GM12872 (cell line): ENCODE data around the gene CD79B.
"Not testable (repeated sequence)": the region's sequence is repeated elsewhere in the genome, so short reads cannot be mapped to it uniquely, and the experiment has no call there.

ENCODE experiments used
- TF ChIP-seq, protein P1 (sequence below): IDR thresholded peaks from 3 replicates; pipeline ENCODE4 v1.5.1; 2011; ENCODE audit warnings: low read depth, mild to moderate bottlenecking, low read length, moderate library complexity; ENCODE audit not compliant: insufficient read depth

Gene CD79B

DNA sequence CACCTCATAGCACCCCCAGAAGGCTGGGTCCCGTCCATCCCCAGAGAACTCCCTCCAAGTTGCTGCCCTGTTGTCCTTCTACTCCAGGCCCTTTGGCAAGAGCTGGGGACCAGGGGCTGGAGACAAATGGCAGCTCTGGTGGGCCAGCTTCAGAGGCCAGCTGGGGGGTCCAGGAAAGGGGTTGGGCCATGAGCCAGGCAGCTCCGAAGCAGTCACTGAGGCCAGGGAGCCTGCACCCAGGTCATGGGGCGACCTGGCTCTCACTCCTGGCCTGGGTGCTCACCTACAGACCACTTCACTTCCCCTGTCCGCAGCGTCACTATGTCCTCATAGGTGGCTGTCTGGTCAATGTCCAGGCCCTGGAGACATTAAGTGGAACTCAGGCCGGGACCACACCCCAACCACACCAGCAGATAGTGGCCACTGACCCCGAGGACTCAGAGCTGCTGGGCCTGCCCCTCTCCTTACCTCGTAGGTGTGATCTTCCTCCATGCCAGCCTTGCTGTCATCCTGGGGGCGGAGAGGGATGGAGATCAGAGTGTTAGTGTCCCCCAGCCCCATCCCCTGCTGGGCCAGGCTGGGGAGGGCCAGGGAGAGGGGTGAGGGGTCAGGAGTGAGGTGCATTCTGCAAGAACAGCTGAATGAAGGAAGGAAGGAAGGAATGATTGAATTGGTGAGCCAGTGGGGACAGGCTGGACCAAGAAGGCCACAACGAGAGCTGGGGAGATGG lies 3.0 kb downstream of the CD79B start:
- TF ChIP-seq, protein P1, sequence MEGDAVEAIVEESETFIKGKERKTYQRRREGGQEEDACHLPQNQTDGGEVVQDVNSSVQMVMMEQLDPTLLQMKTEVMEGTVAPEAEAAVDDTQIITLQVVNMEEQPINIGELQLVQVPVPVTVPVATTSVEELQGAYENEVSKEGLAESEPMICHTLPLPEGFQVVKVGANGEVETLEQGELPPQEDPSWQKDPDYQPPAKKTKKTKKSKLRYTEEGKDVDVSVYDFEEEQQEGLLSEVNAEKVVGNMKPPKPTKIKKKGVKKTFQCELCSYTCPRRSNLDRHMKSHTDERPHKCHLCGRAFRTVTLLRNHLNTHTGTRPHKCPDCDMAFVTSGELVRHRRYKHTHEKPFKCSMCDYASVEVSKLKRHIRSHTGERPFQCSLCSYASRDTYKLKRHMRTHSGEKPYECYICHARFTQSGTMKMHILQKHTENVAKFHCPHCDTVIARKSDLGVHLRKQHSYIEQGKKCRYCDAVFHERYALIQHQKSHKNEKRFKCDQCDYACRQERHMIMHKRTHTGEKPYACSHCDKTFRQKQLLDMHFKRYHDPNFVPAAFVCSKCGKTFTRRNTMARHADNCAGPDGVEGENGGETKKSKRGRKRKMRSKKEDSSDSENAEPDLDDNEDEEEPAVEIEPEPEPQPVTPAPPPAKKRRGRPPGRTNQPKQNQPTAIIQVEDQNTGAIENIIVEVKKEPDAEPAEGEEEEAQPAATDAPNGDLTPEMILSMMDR, result no peak

DNA sequence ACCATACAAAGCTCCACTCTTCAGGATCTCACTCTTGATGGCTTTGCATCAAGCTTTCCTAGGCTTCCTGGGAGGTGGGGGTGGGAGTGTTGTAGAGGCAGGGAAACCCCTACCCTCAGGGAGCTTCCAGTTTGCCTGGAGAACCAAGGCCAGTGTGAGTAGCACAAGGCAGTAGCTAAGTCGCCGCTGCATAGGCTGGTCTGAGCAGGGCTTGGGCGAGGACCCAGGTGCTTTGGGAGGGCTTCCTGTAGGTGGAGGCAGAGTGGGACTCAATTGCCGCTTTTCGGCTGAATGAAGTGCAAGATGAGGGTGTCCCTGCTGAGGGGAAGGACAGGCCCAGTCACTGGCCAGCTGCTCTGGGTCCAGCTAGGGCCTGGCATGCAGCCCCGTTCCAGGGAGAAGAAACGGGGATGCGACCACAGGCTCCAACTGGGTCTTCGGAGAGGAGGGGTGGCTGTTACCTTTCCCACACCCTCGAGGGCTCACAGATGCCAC lies 3.9 kb downstream of the CD79B start:
- TF ChIP-seq, protein P1, result no peak

DNA sequence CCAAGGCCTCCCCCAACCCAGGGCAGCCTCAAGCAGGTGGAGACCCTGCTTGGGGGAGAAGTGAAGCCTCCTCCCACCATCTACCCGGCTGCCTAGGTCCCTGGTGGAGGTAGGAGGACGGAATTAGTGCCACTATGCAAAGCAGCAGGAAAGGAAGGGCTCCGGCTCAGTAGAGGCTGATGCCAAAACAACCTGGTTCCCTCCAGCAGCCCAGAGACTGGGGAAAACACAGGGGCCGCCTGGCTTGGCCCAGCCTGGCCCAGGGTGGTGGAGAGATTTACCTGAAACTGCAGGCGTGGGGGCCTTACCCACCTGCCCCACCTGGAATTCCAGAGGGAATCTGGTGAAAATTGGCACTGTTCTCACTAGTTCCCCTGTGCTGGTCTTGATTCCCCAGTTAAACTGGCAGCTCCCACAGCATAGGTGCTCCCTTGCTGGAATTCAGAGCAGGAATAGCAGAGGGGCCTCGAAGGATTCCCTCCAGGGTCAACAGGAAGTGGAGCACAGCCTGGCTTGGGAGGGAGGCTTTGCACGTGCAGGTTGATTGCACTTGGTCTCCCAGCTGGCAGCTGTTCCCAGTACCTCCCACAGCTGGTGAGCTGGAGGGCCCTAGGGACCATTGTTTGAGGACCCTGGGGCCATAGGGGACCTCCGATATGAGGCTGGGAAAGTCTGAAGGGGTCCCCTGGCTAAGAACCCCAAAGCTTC lies 4.5 kb downstream of the CD79B start:
- TF ChIP-seq, protein P1, result no peak

DNA sequence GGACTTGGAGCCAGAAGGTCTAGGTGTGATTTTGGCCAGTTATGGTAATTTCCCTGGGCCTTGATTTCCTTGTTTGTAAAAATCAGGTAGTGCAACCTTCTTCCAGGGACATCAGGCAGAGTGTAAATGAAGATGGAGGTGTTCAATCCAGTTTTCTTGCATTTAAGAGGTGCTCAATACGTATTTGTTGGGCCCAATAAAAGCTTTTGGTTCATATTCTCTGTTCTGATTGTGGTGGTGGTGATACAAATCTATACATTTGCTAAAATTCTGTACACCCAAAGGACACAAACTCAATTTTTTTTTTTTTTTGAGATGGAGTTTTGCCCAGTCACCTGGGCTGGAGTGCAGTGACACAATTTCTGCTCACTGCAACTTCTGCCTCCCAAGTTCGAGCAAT lies 6.0 kb downstream of the CD79B start:
- TF ChIP-seq, protein P1, result no peak

DNA sequence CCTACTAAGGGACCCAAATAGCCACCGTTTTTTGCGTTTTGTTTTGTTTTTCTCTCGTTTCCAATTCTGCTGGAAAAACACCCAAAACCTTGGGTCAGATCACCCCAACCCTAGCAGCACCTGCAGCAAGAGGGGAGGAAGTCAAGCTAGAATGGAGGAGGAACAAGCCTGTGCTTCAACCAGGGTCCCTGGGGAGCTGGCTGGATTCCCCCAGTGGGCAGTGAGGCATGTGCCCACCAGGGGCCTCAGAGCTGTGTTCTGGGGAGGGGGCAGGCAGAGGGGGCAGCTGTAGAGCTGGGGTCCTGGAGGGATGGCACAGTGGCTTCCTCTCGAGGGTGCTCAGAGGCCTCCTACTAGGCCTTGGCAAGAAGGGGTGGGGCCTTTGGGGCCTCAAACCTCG lies 6.5 kb downstream of the CD79B start:
- TF ChIP-seq, protein P1, result 0 out of 3 replicates have a peak, but pooled peaks have one; percentile 15

DNA sequence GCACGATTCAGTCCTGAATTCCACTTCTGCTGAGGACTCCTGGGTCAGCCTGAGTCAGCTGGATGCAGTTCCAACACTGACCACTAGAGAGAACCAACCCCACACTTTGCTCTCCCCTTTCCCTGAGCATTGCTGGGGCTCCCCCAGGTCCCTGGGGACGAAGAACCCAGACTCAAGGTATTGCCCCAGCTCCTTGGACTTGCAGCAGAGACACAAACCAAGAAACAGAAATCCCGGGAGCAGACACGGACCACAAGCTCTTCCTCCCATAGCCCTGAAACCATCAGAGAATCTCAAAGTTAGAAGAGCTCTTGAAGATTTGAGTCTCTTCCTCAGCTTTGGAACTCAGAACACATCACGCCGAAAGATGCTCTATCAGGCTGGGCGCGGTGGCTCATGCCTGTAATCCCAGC lies 12.8 kb downstream of the CD79B start:
- TF ChIP-seq, protein P1, result peak; percentile 99

DNA sequence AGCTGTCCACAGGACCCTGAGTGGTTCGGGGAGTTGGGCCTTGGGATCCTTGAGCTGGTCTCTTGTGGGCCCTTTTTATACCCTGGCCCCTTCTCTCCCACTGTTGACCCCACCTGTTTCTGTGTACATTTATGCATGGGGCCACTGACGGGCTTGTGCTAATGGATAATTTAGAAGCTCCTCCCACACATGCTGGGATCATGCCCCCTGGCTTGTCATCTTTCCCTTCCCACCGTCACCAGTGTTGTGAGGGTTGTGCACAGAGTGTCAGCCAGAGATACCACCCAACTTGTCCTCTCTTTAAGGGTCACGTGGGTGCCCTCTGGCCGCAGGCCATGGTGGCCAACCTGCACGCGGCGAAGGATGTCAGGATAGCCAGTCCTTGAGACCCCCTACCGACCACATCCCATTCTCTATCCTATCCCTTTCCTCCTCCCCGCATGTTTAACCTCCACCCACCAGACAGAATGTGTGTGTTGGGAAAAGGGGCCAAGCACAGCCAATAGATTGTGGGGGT lies 13.3 kb downstream of the CD79B start, which contains the start of gene GH1:
TSS of gene GH1 (minus strand) at position 51 of the 517 bp plus-strand sequence. CDS start 63 bp downstream, outside the sequence.
- TF ChIP-seq, protein P1, result not testable (repeated sequence)
